IMR-90 (cell line): Measurements from ENCODE around the gene ZFR. TPM values are rescaled to one million over a fixed set of nuclear protein-coding genes. Genes with fewer than 3 reads are reported as not detected.

Source experiments
- ATAC-seq: fragments of 200-7000 bp; cut with Tn5 transposase; 2 replicates; pipeline ENCODE4 v1.9.1; 2020; ENCODE audit warnings: low read depth, mild to moderate bottlenecking, moderate library complexity
- BruUV-seq: library from RNA; stranded (reverse); fragments of 400-500 nt; replicated peaks from 2 replicates; lab custom pipeline; 2021; lab: Mats Ljungman, UMichigan
- CTCF ChIA-PET: fragments of 300-600 bp; formaldehyde crosslinking; extraction: SDS; loops from one replicate; lab custom pipeline; 2021; ENCODE audit warnings: antibody characterized with exemption; lab: Yijun Ruan, JAX
- POLR2A ChIA-PET: fragments of 300-600 bp; sonication (Branson Sonifier 250); formaldehyde crosslinking; loops from one replicate; lab custom pipeline; 2022; ENCODE audit warnings: antibody characterized with exemption; ENCODE audit not compliant: unreplicated experiment; lab: Charles Lee
- DNase-seq: peaks from one replicate; pipeline ENCODE4 v3.0.0; 2013
- H2AFZ ChIP-seq: replicated peaks from 2 replicates; pipeline ENCODE3; 2013; ENCODE audit warnings: low read length, mild to moderate bottlenecking; ENCODE audit not compliant: poor library complexity
- H2AK5ac ChIP-seq: 2 replicates; pipeline ENCODE4 v1.6.1; 2013; ENCODE audit warnings: low read depth, low read length, inconsistent platforms
- H2AK9ac ChIP-seq: replicated peaks from 2 replicates; pipeline ENCODE3; 2013; ENCODE audit warnings: mild to moderate bottlenecking, low read depth, low read length, moderate library complexity; ENCODE audit not compliant: poor library complexity
- H2BK120ac ChIP-seq: 2 replicates; pipeline ENCODE4 v1.6.1; 2013; ENCODE audit warnings: low read depth, low read length, inconsistent platforms
- H2BK15ac ChIP-seq: 3 replicates; pipeline ENCODE4 v1.6.1; 2013; ENCODE audit warnings: low read depth, low read length, inconsistent platforms
- H2BK20ac ChIP-seq: 2 replicates; pipeline ENCODE4 v1.6.1; 2013; ENCODE audit warnings: low read depth, mild to moderate bottlenecking, inconsistent platforms, low read length, moderate library complexity
- H2BK5ac ChIP-seq: 2 replicates; pipeline ENCODE4 v1.6.1; 2013; ENCODE audit warnings: mild to moderate bottlenecking, low read depth, low read length, inconsistent platforms; ENCODE audit not compliant: poor library complexity, severe bottlenecking
- H3K14ac ChIP-seq: replicated peaks from 2 replicates; pipeline ENCODE4 v1.6.1; 2013; ENCODE audit warnings: low read depth, low read length, inconsistent platforms
- H3K18ac ChIP-seq: 2 replicates; pipeline ENCODE4 v1.6.1; 2013; ENCODE audit warnings: low read depth, low read length, control low read depth
- H3K23ac ChIP-seq: 2 replicates; pipeline ENCODE4 v1.6.1; 2013; ENCODE audit warnings: low read depth, low read length, inconsistent platforms
- H3K27ac ChIP-seq: 2 replicates; pipeline ENCODE4 v1.5.1; 2013; ENCODE audit warnings: mild to moderate bottlenecking, control low read depth, low read length; ENCODE audit not compliant: insufficient read depth
- H3K27me3 ChIP-seq: 2 replicates; pipeline ENCODE4 v1.6.1; 2013; ENCODE audit warnings: low read length; ENCODE audit not compliant: control insufficient read depth, insufficient read depth
- H3K36me3 ChIP-seq: 2 replicates; pipeline ENCODE4 v1.6.1; 2013; ENCODE audit warnings: low read length, mixed read lengths; ENCODE audit not compliant: control insufficient read depth, insufficient read depth
- H3K4ac ChIP-seq: 2 replicates; pipeline ENCODE4 v1.6.1; 2013; ENCODE audit warnings: low read depth, low read length, inconsistent platforms
- H3K4me1 ChIP-seq: 2 replicates; pipeline ENCODE4 v1.6.1; 2013; ENCODE audit warnings: low read length, mixed read lengths; ENCODE audit not compliant: control insufficient read depth, insufficient read depth
- H3K4me2 ChIP-seq: 2 replicates; pipeline ENCODE4 v1.6.1; 2013; ENCODE audit warnings: low read depth, mild to moderate bottlenecking, control low read depth, low read length, moderate library complexity
- H3K4me3 ChIP-seq: 2 replicates; pipeline ENCODE4 v1.5.1; 2013; ENCODE audit warnings: low read depth, mild to moderate bottlenecking, control low read depth, low read length, moderate library complexity; ENCODE audit not compliant: insufficient read depth
- H3K56ac ChIP-seq: 2 replicates; pipeline ENCODE4 v1.6.1; 2013; ENCODE audit warnings: low read length, inconsistent platforms; ENCODE audit not compliant: insufficient read depth; ENCODE audit errors: extremely low read depth
- H3K79me1 ChIP-seq, 2 experiments: 2 replicates each; pipeline ENCODE4 v1.6.1; 2013; ENCODE audit warnings: low read length in 2 of 2, inconsistent platforms in 1 of 2, low read depth in 1 of 2
- H3K9ac ChIP-seq: 2 replicates; pipeline ENCODE4 v1.6.1; 2013; ENCODE audit warnings: low read depth, low read length, control low read depth
- H3K9me1 ChIP-seq: 2 replicates; pipeline ENCODE4 v1.6.1; 2013; ENCODE audit warnings: low read length, inconsistent platforms; ENCODE audit not compliant: insufficient read depth
- H3K9me3 ChIP-seq: 2 replicates; pipeline ENCODE4 v1.6.1; 2013; ENCODE audit warnings: low read length; ENCODE audit not compliant: control insufficient read depth, insufficient read depth
- H4K20me1 ChIP-seq: 2 replicates; pipeline ENCODE4 v1.6.1; 2013; ENCODE audit warnings: low read length, inconsistent platforms; ENCODE audit not compliant: insufficient read depth
- H4K5ac ChIP-seq: 2 replicates; pipeline ENCODE4 v1.6.1; 2013; ENCODE audit warnings: mild to moderate bottlenecking, low read depth, low read length, control low read depth
- H4K8ac ChIP-seq, 2 experiments: 2 replicates each; pipeline ENCODE4 v1.6.1; 2013; ENCODE audit warnings: low read depth in 2 of 2, low read length in 2 of 2, control low read depth in 1 of 2, inconsistent platforms in 1 of 2
- H4K91ac ChIP-seq: 2 replicates; pipeline ENCODE4 v1.6.1; 2013; ENCODE audit warnings: low read depth, low read length, inconsistent platforms; ENCODE audit not compliant: insufficient read depth
- CEBPB ChIP-seq: IDR thresholded peaks from 2 replicates; pipeline ENCODE4 v1.6.1; 2012; ENCODE audit warnings: low read depth, low read length, improper control_type of control experiment
- RFX5 ChIP-seq: IDR thresholded peaks from 2 replicates; pipeline ENCODE4 v1.8.0; 2012; ENCODE audit warnings: low read depth, mild to moderate bottlenecking, low read length, moderate library complexity
- WGBS, 2 experiments: methylation state at CpG; one replicate each; pipeline versions ENCODE4 v1.1.5 to v1.1.7; 2013; ENCODE audit warnings: missing lambda C conversion rate in 2 of 2; ENCODE audit not compliant: insufficient read length in 1 of 2; ENCODE audit errors: extremely low coverage in 2 of 2; 5-methylcytosine and 5-hydroxymethylcytosine counted together
- dilution Hi-C: fragments of 300-500 bp; cut with HindIII; formaldehyde crosslinking; loops from one replicate; pipeline ENCODE4 v1.14.3; 2018; ENCODE audit warnings: low sequenced_read_pairs; ENCODE audit not compliant: unreplicated experiment
- in situ Hi-C: fragments of 300-500 bp; cut with MboI; formaldehyde crosslinking; loops from 3 replicates; pipeline ENCODE4 v1.14.3; 2019; ENCODE audit warnings: low sequenced_read_pairs, inconsistent platforms, mixed read lengths
- intact Hi-C: fragments of 100-400 bp; cut with micrococcal nuclease; formaldehyde crosslinking; loops from 2 replicates; pipeline ENCODE4 v1.10.0; 2022
- polyA plus RNA-seq, 3 experiments: library from polyadenylated mRNA; depleted of rRNA; stranded (reverse); fragments of >200 nt; gene quantifications; 2 replicates each; pipeline ENCODE4 v1.2.3, GENCODE V29; 2012; ENCODE audit warnings: low replicate concordance in 1 of 3
- total RNA-seq: library from RNA; depleted of rRNA; stranded (reverse); fragments of >200 nt; gene quantifications from 2 replicates; pipeline ENCODE4 v1.2.3, GENCODE V29; 2012

ZFR gene
- total and polyA plus RNA-seq, 2 of the 4 experiments (the other 2 are of a cell fraction): 30.4 to 81.4 TPM

- in situ Hi-C loops (no loop called here), intact Hi-C loops (loop anchor here (5.0 kb wide), 1 partner anchor 40 kb away; no protein-coding TSS in a partner anchor), dilution Hi-C loops (no loop called here)
- TF ChIP-seq CEBPB (peak; percentile 64), RFX5 (no peak)
- H2BK120ac ChIP-seq: no peak overlapping the region
- no peak overlapping the region for H4K5ac ChIP-seq
- H2BK15ac ChIP-seq: no peak overlapping the region
- no peaks in the 10 kb centered on the region; the same call in 1 of the 2 replicates for H3K9me1 ChIP-seq
- no peaks in the 10 kb centered on the region for H3K9me3 ChIP-seq
- H4K91ac ChIP-seq: no peak overlapping the region
- H3K36me3 ChIP-seq: peaks cover 29% of the 10 kb centered on the region
- POLR2A ChIA-PET: no interaction called here
- no peaks in the 10 kb centered on the region for H3K27me3 ChIP-seq
- no peak overlapping the region for H3K4me3 ChIP-seq
- H2BK5ac ChIP-seq: no peak overlapping the region
- H3K23ac ChIP-seq: no peak overlapping the region
- WGBS, 2 experiments: no CpG with 5 or more reads among the region's 4 CpGs
- DNase-seq (no peak), ATAC-seq (no peak)
- H3K27ac ChIP-seq: no peak overlapping the region
- no peak overlapping the region for H3K18ac ChIP-seq
- no peaks in the 10 kb centered on the region; the same call in 1 of the 2 replicates for H4K20me1 ChIP-seq
- CTCF ChIA-PET: no interaction called here
- H2AK9ac ChIP-seq: no peak overlapping the region
- H2AK5ac ChIP-seq: no peak overlapping the region
- no peak overlapping the region for H2AFZ ChIP-seq
- BruUV-seq: no TSS peak
- H3K9ac ChIP-seq: no peak overlapping the region
- no peak overlapping the region for H2BK20ac ChIP-seq
- H3K4me2 ChIP-seq: no peak overlapping the region
- H3K14ac ChIP-seq: no peak overlapping the region
- H3K4me1 ChIP-seq: no peaks in the 10 kb centered on the region
- H4K8ac ChIP-seq: no peak overlapping the region
- H3K4ac ChIP-seq: no peak overlapping the region
- H3K56ac ChIP-seq: no peak overlapping the region
- H3K79me1 ChIP-seq: peaks cover 11 to 24% of the 10 kb centered on the region in 2 experiments; a peak in 3 of 4 replicates
These were observed 82.0 kb downstream of the ZFR start for GRCh38 chr5:32362527-32362926.
